PC-3 (cell line): ENCODE measurements around the gene IGF2BP2.

Experiments
- EZH2phosphoT487 ChIP-seq: fragments of 300-600 bp; sonication (generic); IDR thresholded peaks from 2 replicates; pipeline ENCODE4 v1.6.1; 2018; ENCODE audit warnings: mild to moderate bottlenecking, antibody characterized with exemption, low read length, borderline replicate concordance
- TF ChIP-seq, protein P1 (sequence below): fragments of 300-600 bp; sonication (generic); conservative IDR thresholded peaks from 2 replicates; pipeline ENCODE4 v1.5.1; 2017; ENCODE audit warnings: antibody characterized with exemption, low read depth, mild to moderate bottlenecking, low read length

GRCh38 chr3:185720326-185720725 lies 104.5 kb downstream of the IGF2BP2 start:
- TF ChIP-seq, protein P1, sequence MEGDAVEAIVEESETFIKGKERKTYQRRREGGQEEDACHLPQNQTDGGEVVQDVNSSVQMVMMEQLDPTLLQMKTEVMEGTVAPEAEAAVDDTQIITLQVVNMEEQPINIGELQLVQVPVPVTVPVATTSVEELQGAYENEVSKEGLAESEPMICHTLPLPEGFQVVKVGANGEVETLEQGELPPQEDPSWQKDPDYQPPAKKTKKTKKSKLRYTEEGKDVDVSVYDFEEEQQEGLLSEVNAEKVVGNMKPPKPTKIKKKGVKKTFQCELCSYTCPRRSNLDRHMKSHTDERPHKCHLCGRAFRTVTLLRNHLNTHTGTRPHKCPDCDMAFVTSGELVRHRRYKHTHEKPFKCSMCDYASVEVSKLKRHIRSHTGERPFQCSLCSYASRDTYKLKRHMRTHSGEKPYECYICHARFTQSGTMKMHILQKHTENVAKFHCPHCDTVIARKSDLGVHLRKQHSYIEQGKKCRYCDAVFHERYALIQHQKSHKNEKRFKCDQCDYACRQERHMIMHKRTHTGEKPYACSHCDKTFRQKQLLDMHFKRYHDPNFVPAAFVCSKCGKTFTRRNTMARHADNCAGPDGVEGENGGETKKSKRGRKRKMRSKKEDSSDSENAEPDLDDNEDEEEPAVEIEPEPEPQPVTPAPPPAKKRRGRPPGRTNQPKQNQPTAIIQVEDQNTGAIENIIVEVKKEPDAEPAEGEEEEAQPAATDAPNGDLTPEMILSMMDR = no peak
- no peak for TF ChIP-seq EZH2phosphoT487
